Activated CD4-positive, alpha-beta memory T cell treated with anti-CD3 and anti-CD28 coated beads for 36 hours (primary cell): Measurements from ENCODE around the gene BMERB1. TPM values are rescaled to one million over a fixed set of nuclear protein-coding genes. Genes with fewer than 3 reads are reported as not detected.
"Not testable (repeated sequence)": the region's sequence is repeated elsewhere in the genome, so short reads cannot be mapped to it uniquely, and the experiment has no call there.

ENCODE experiments used
- CTCF ChIA-PET: fragments of 350-600 bp; sonication (Branson Sonifier 250); formaldehyde crosslinking; loops from one replicate; lab custom pipeline; 2021; ENCODE audit warnings: antibody characterized with exemption, inconsistent platforms; lab: Charles Lee
- POLR2A ChIA-PET: fragments of 350-600 bp; sonication (Branson Sonifier 250); formaldehyde crosslinking; loops from one replicate; lab custom pipeline; 2021; ENCODE audit warnings: antibody characterized with exemption; lab: Charles Lee
- DNase-seq: peaks from one replicate; pipeline ENCODE4 v3.0.0-alpha.2; 2020
- H3K27ac Mint-ChIP-seq: one replicate; pipeline ENCODE4 v1.8.0; 2021; ENCODE audit warnings: mixed read lengths
- H3K27me3 Mint-ChIP-seq: one replicate; pipeline ENCODE4 v1.8.0; 2021; ENCODE audit warnings: mixed read lengths
- H3K36me3 Mint-ChIP-seq: one replicate; pipeline ENCODE4 v1.8.0; 2021; ENCODE audit warnings: mixed read lengths
- H3K4me1 Mint-ChIP-seq: one replicate; pipeline ENCODE4 v1.8.0; 2021; ENCODE audit warnings: low read depth, mixed read lengths
- H3K4me3 Mint-ChIP-seq: one replicate; pipeline ENCODE4 v1.8.0; 2021; ENCODE audit warnings: mild to moderate bottlenecking, mixed read lengths
- H3K9me3 Mint-ChIP-seq: one replicate; pipeline ENCODE4 v1.8.0; 2021; ENCODE audit warnings: mixed read lengths
- intact Hi-C: fragments of 100-400 bp; cut with micrococcal nuclease; formaldehyde crosslinking; loops from one replicate; pipeline ENCODE4 v1.15.1; 2023
- total RNA-seq, 2 experiments: library from RNA; stranded (reverse); gene quantifications; one replicate each; pipeline ENCODE4 v1.2.3, GENCODE V29; 2021

BMERB1 gene
- total RNA-seq, 2 experiments from 2014 or later, result 7.1 to 7.7 TPM

GRCh38 chr16:15403392-15403995 is 30.9 kb upstream of the BMERB1 start:
- Mint-ChIP-seq H3K9me3 (no peaks in the 10 kb centered on the region), H3K4me1 (no peaks in the 10 kb centered on the region), H3K36me3 (no peaks in the 10 kb centered on the region), H3K27ac (no peak overlapping the region), H3K4me3 (no peak overlapping the region), H3K27me3 (peaks cover 3% of the 10 kb centered on the region)
- ChIA-PET POLR2A (no interaction called here), CTCF (interaction anchor here (0.7 kb wide), 1 partner anchor 419 kb away, joined by 3 read pairs; no protein-coding TSS in a partner anchor)
- intact Hi-C loops, result no loop called here
- no peak for DNase-seq

GRCh38 chr16:15404091-15404490 is 30.3 kb upstream of the BMERB1 start:
- H3K36me3 Mint-ChIP-seq, H3K27ac Mint-ChIP-seq, intact Hi-C loops, H3K4me1 Mint-ChIP-seq, H3K9me3 Mint-ChIP-seq, H3K27me3 Mint-ChIP-seq, POLR2A ChIA-PET, CTCF ChIA-PET, DNase-seq, H3K4me3 Mint-ChIP-seq: not testable (repeated sequence)

- Mint-ChIP-seq H3K9me3 (no peaks in the 10 kb centered on the region), H3K4me1 (no peaks in the 10 kb centered on the region), H3K4me3 (no peak overlapping the region), H3K27ac (no peak overlapping the region), H3K27me3 (no peaks in the 10 kb centered on the region), H3K36me3 (no peaks in the 10 kb centered on the region)
- ChIA-PET POLR2A (no interaction called here), CTCF (no interaction called here)
- intact Hi-C loops, result no loop called here
- no peak for DNase-seq
These were observed 29.6 kb upstream of the BMERB1 start for GRCh38 chr16:15404792-15405191.

- CTCF ChIA-PET, result not testable (repeated sequence)
These were observed 26.6 kb upstream of the BMERB1 start for GRCh38 chr16:15407756-15408155.

GRCh38 chr16:15409476-15409875 is 24.9 kb upstream of the BMERB1 start:
- H3K27ac Mint-ChIP-seq, H3K36me3 Mint-ChIP-seq, H3K9me3 Mint-ChIP-seq, H3K4me1 Mint-ChIP-seq, H3K27me3 Mint-ChIP-seq, H3K4me3 Mint-ChIP-seq, CTCF ChIA-PET, DNase-seq, POLR2A ChIA-PET, intact Hi-C loops: not testable (repeated sequence)

More at GRCh38 chr16:15407756-15408155, 26.6 kb upstream of the BMERB1 start:
- POLR2A ChIA-PET, H3K4me1 Mint-ChIP-seq, H3K9me3 Mint-ChIP-seq, DNase-seq, H3K27me3 Mint-ChIP-seq, H3K36me3 Mint-ChIP-seq, intact Hi-C loops, H3K4me3 Mint-ChIP-seq, H3K27ac Mint-ChIP-seq: not testable (repeated sequence)

- intact Hi-C loops, result no loop called here
- no peaks in the 10 kb centered on the region for H3K36me3 Mint-ChIP-seq
- no peak overlapping the region for H3K4me3 Mint-ChIP-seq
- ChIA-PET CTCF (no interaction called here), POLR2A (no interaction called here)
- DNase-seq, result no peak
- no peaks in the 10 kb centered on the region for H3K4me1 Mint-ChIP-seq
- H3K9me3 Mint-ChIP-seq, result no peaks in the 10 kb centered on the region
- no peaks in the 10 kb centered on the region for H3K27me3 Mint-ChIP-seq
- no peak overlapping the region for H3K27ac Mint-ChIP-seq
These were observed 18.8 kb upstream of the BMERB1 start for GRCh38 chr16:15415511-15415985.

- Mint-ChIP-seq H3K27ac (no peak overlapping the region), H3K36me3 (no peaks in the 10 kb centered on the region), H3K27me3 (no peaks in the 10 kb centered on the region), H3K4me3 (no peak overlapping the region), H3K9me3 (no peaks in the 10 kb centered on the region), H3K4me1 (no peaks in the 10 kb centered on the region)
- no peak for DNase-seq
- ChIA-PET POLR2A (interaction anchor here (1.3 kb wide), 1 partner anchor 11 kb away, joined by 3 read pairs; no protein-coding TSS in a partner anchor), CTCF (no interaction called here)
- intact Hi-C loops, result no loop called here
These were observed 17.2 kb upstream of the BMERB1 start for GRCh38 chr16:15417197-15417596.

- no peaks in the 10 kb centered on the region for H3K9me3 Mint-ChIP-seq
- H3K27ac Mint-ChIP-seq, result no peak overlapping the region
- H3K27me3 Mint-ChIP-seq, result no peaks in the 10 kb centered on the region
- ChIA-PET POLR2A (interaction anchor here (1.3 kb wide), 1 partner anchor 10 kb away, joined by 3 read pairs; no protein-coding TSS in a partner anchor), CTCF (no interaction called here)
- H3K4me3 Mint-ChIP-seq, result no peak overlapping the region
- no peaks in the 10 kb centered on the region for H3K4me1 Mint-ChIP-seq
- DNase-seq, result no peak
- intact Hi-C loops, result no loop called here
- no peaks in the 10 kb centered on the region for H3K36me3 Mint-ChIP-seq
These were observed 16.2 kb upstream of the BMERB1 start for GRCh38 chr16:15418206-15418605.

- H3K4me1 Mint-ChIP-seq, intact Hi-C loops, H3K9me3 Mint-ChIP-seq, POLR2A ChIA-PET, DNase-seq, H3K27me3 Mint-ChIP-seq, H3K36me3 Mint-ChIP-seq, H3K4me3 Mint-ChIP-seq, H3K27ac Mint-ChIP-seq: not testable (repeated sequence)
- CTCF ChIA-PET, result interaction anchor here (1.1 kb wide), 2 partner anchors 221 to 282 kb away, joined by 3 read pairs; partner anchors contain the start of gene MARF1
These were observed 12.7 kb upstream of the BMERB1 start for GRCh38 chr16:15421696-15422095.

- no peak overlapping the region for H3K4me3 Mint-ChIP-seq
- ChIA-PET CTCF (interaction anchor here (1.1 kb wide), 2 partner anchors 220 to 281 kb away, joined by 3 read pairs; partner anchors contain the start of gene MARF1), POLR2A (no interaction called here)
- H3K27ac Mint-ChIP-seq, result no peak overlapping the region
- H3K36me3 Mint-ChIP-seq, result no peaks in the 10 kb centered on the region
- peaks cover 2% of the 10 kb centered on the region for H3K27me3 Mint-ChIP-seq
- no peaks in the 10 kb centered on the region for H3K9me3 Mint-ChIP-seq
- DNase-seq, result no peak
- intact Hi-C loops, result no loop called here
- H3K4me1 Mint-ChIP-seq, result no peaks in the 10 kb centered on the region
These were observed 12.2 kb upstream of the BMERB1 start for GRCh38 chr16:15422222-15422621.

- no peaks in the 10 kb centered on the region for H3K36me3 Mint-ChIP-seq
- intact Hi-C loops, result no loop called here
- POLR2A ChIA-PET, result no interaction called here
- CTCF ChIA-PET, result interaction anchor here (0.6 to 3.8 kb wide), 7 partner anchors 118 to 278 kb away, joined by 3 to 32 read pairs (median 4); partner anchors contain the start of gene MARF1
- H3K4me3 Mint-ChIP-seq, result no peak overlapping the region
- H3K27me3 Mint-ChIP-seq, result peaks cover 2% of the 10 kb centered on the region
- H3K27ac Mint-ChIP-seq, result no peak overlapping the region
- no peaks in the 10 kb centered on the region for H3K9me3 Mint-ChIP-seq
- H3K4me1 Mint-ChIP-seq, result peaks cover 2% of the 10 kb centered on the region
- no peak for DNase-seq
These were observed 8.5 kb upstream of the BMERB1 start for GRCh38 chr16:15425861-15426260.

GRCh38 chr16:15426796-15427195 is 7.6 kb upstream of the BMERB1 start:
- no peak overlapping the region for H3K4me3 Mint-ChIP-seq
- POLR2A ChIA-PET, result no interaction called here

More at GRCh38 chr16:15426796-15427195, 7.6 kb upstream of the BMERB1 start:
- peaks cover 2% of the 10 kb centered on the region for H3K4me1 Mint-ChIP-seq
- H3K27me3 Mint-ChIP-seq, result peaks cover 2% of the 10 kb centered on the region
- no peak for DNase-seq
- CTCF ChIA-PET, result interaction anchor here (1.3 to 3.8 kb wide), 6 partner anchors 41 to 277 kb away, joined by 4 to 32 read pairs (median 10); partner anchors contain the start of gene MARF1
- no peaks in the 10 kb centered on the region for H3K36me3 Mint-ChIP-seq
- intact Hi-C loops, result loop anchor here (1.0 kb wide), 1 partner anchor 217 kb away; the partner anchor contains the start of gene MARF1
- no peaks in the 10 kb centered on the region for H3K9me3 Mint-ChIP-seq
- H3K27ac Mint-ChIP-seq, result no peak overlapping the region
